Lower leg skin (tissue), 3 donors: Measurements from ENCODE around the gene GTF2H4.

Source experiments
- CTCF ChIP-seq, 3 donors: fragments of 450-650 bp; IDR thresholded peaks; one replicate each; pipeline ENCODE4 v1.5.1; 2016; ENCODE audit warnings: antibody characterized with exemption in 3 of 3, mild to moderate bottlenecking in 3 of 3, moderate library complexity in 2 of 3
- POLR2A ChIP-seq, 2 donors: fragments of 450-650 bp; IDR thresholded peaks; one replicate each; pipeline ENCODE4 v1.6.1; 2016 to 2017; ENCODE audit warnings: antibody characterized with exemption in 2 of 2, mild to moderate bottlenecking in 1 of 2, moderate library complexity in 1 of 2

GRCh38 chr6:30870546-30870945 lies 37.5 kb upstream of the GTF2H4 start:
- no peak for TF ChIP-seq CTCF (IDR thresholded peaks at IDR 0.05)
- no peak for TF ChIP-seq POLR2A (IDR thresholded peaks at IDR 0.05)
